Measurements from ENCODE around the gene HELZ.

GRCh38 chr17:67025216-67025792 lies 219.7 kb downstream of the HELZ start:
- no peak for TF ChIP-seq POLR2A (IDR thresholded peaks at IDR 0.05)
- no peak for TF ChIP-seq CTCF (IDR thresholded peaks at IDR 0.05)

All from lower leg skin (tissue), 3 donors.